IMR-90 (cell line): Measurements from ENCODE around the gene BCO2. TPM values are rescaled to one million over a fixed set of nuclear protein-coding genes. Genes with fewer than 3 reads are reported as not detected.

Source experiments
- ATAC-seq: fragments of 200-7000 bp; cut with Tn5 transposase; 2 replicates; pipeline ENCODE4 v1.9.1; 2020; ENCODE audit warnings: low read depth, mild to moderate bottlenecking, moderate library complexity
- BruUV-seq: library from RNA; stranded (reverse); fragments of 400-500 nt; replicated peaks from 2 replicates; lab custom pipeline; 2021; lab: Mats Ljungman, UMichigan
- CTCF ChIA-PET: fragments of 300-600 bp; formaldehyde crosslinking; extraction: SDS; loops from one replicate; lab custom pipeline; 2021; ENCODE audit warnings: antibody characterized with exemption; lab: Yijun Ruan, JAX
- POLR2A ChIA-PET: fragments of 300-600 bp; sonication (Branson Sonifier 250); formaldehyde crosslinking; loops from one replicate; lab custom pipeline; 2022; ENCODE audit warnings: antibody characterized with exemption; ENCODE audit not compliant: unreplicated experiment; lab: Charles Lee
- DNase-seq: peaks from one replicate; pipeline ENCODE4 v3.0.0; 2013
- H2AFZ ChIP-seq: replicated peaks from 2 replicates; pipeline ENCODE3; 2013; ENCODE audit warnings: low read length, mild to moderate bottlenecking; ENCODE audit not compliant: poor library complexity
- H2AK5ac ChIP-seq: 2 replicates; pipeline ENCODE4 v1.6.1; 2013; ENCODE audit warnings: low read depth, low read length, inconsistent platforms
- H2AK9ac ChIP-seq: replicated peaks from 2 replicates; pipeline ENCODE3; 2013; ENCODE audit warnings: mild to moderate bottlenecking, low read depth, low read length, moderate library complexity; ENCODE audit not compliant: poor library complexity
- H2BK120ac ChIP-seq: 2 replicates; pipeline ENCODE4 v1.6.1; 2013; ENCODE audit warnings: low read depth, low read length, inconsistent platforms
- H2BK15ac ChIP-seq: 3 replicates; pipeline ENCODE4 v1.6.1; 2013; ENCODE audit warnings: low read depth, low read length, inconsistent platforms
- H2BK20ac ChIP-seq: 2 replicates; pipeline ENCODE4 v1.6.1; 2013; ENCODE audit warnings: low read depth, mild to moderate bottlenecking, inconsistent platforms, low read length, moderate library complexity
- H2BK5ac ChIP-seq: 2 replicates; pipeline ENCODE4 v1.6.1; 2013; ENCODE audit warnings: mild to moderate bottlenecking, low read depth, low read length, inconsistent platforms; ENCODE audit not compliant: poor library complexity, severe bottlenecking
- H3K14ac ChIP-seq: replicated peaks from 2 replicates; pipeline ENCODE4 v1.6.1; 2013; ENCODE audit warnings: low read depth, low read length, inconsistent platforms
- H3K18ac ChIP-seq: 2 replicates; pipeline ENCODE4 v1.6.1; 2013; ENCODE audit warnings: low read depth, low read length, control low read depth
- H3K23ac ChIP-seq: 2 replicates; pipeline ENCODE4 v1.6.1; 2013; ENCODE audit warnings: low read depth, low read length, inconsistent platforms
- H3K27ac ChIP-seq: 2 replicates; pipeline ENCODE4 v1.5.1; 2013; ENCODE audit warnings: mild to moderate bottlenecking, control low read depth, low read length; ENCODE audit not compliant: insufficient read depth
- H3K27me3 ChIP-seq: 2 replicates; pipeline ENCODE4 v1.6.1; 2013; ENCODE audit warnings: low read length; ENCODE audit not compliant: control insufficient read depth, insufficient read depth
- H3K36me3 ChIP-seq: 2 replicates; pipeline ENCODE4 v1.6.1; 2013; ENCODE audit warnings: low read length, mixed read lengths; ENCODE audit not compliant: control insufficient read depth, insufficient read depth
- H3K4ac ChIP-seq: 2 replicates; pipeline ENCODE4 v1.6.1; 2013; ENCODE audit warnings: low read depth, low read length, inconsistent platforms
- H3K4me1 ChIP-seq: 2 replicates; pipeline ENCODE4 v1.6.1; 2013; ENCODE audit warnings: low read length, mixed read lengths; ENCODE audit not compliant: control insufficient read depth, insufficient read depth
- H3K4me2 ChIP-seq: 2 replicates; pipeline ENCODE4 v1.6.1; 2013; ENCODE audit warnings: low read depth, mild to moderate bottlenecking, control low read depth, low read length, moderate library complexity
- H3K4me3 ChIP-seq: 2 replicates; pipeline ENCODE4 v1.5.1; 2013; ENCODE audit warnings: low read depth, mild to moderate bottlenecking, control low read depth, low read length, moderate library complexity; ENCODE audit not compliant: insufficient read depth
- H3K56ac ChIP-seq: 2 replicates; pipeline ENCODE4 v1.6.1; 2013; ENCODE audit warnings: low read length, inconsistent platforms; ENCODE audit not compliant: insufficient read depth; ENCODE audit errors: extremely low read depth
- H3K79me1 ChIP-seq, 2 experiments: 2 replicates each; pipeline ENCODE4 v1.6.1; 2013; ENCODE audit warnings: low read length in 2 of 2, inconsistent platforms in 1 of 2, low read depth in 1 of 2
- H3K9ac ChIP-seq: 2 replicates; pipeline ENCODE4 v1.6.1; 2013; ENCODE audit warnings: low read depth, low read length, control low read depth
- H3K9me1 ChIP-seq: 2 replicates; pipeline ENCODE4 v1.6.1; 2013; ENCODE audit warnings: low read length, inconsistent platforms; ENCODE audit not compliant: insufficient read depth
- H3K9me3 ChIP-seq: 2 replicates; pipeline ENCODE4 v1.6.1; 2013; ENCODE audit warnings: low read length; ENCODE audit not compliant: control insufficient read depth, insufficient read depth
- H4K20me1 ChIP-seq: 2 replicates; pipeline ENCODE4 v1.6.1; 2013; ENCODE audit warnings: low read length, inconsistent platforms; ENCODE audit not compliant: insufficient read depth
- H4K5ac ChIP-seq: 2 replicates; pipeline ENCODE4 v1.6.1; 2013; ENCODE audit warnings: mild to moderate bottlenecking, low read depth, low read length, control low read depth
- H4K8ac ChIP-seq, 2 experiments: 2 replicates each; pipeline ENCODE4 v1.6.1; 2013; ENCODE audit warnings: low read depth in 2 of 2, low read length in 2 of 2, control low read depth in 1 of 2, inconsistent platforms in 1 of 2
- H4K91ac ChIP-seq: 2 replicates; pipeline ENCODE4 v1.6.1; 2013; ENCODE audit warnings: low read depth, low read length, inconsistent platforms; ENCODE audit not compliant: insufficient read depth
- BHLHE40 ChIP-seq: fragments of 150-350 bp; IDR thresholded peaks from 2 replicates; pipeline ENCODE4 v1.6.1; 2016; ENCODE audit warnings: mild to moderate bottlenecking, low read depth, low read length
- CEBPB ChIP-seq: IDR thresholded peaks from 2 replicates; pipeline ENCODE4 v1.6.1; 2012; ENCODE audit warnings: low read depth, low read length, improper control_type of control experiment
- CHD1 ChIP-seq: IDR thresholded peaks from 2 replicates; pipeline ENCODE4 v1.6.1; 2012; ENCODE audit warnings: low read depth, low read length, improper control_type of control experiment
- ELK1 ChIP-seq: fragments of 150-350 bp; IDR thresholded peaks from 2 replicates; pipeline ENCODE4 v1.6.1; 2016; ENCODE audit warnings: low read depth, mild to moderate bottlenecking, low read length, moderate library complexity, borderline replicate concordance
- FOS ChIP-seq: fragments of 150-350 bp; IDR thresholded peaks from 2 replicates; pipeline ENCODE4 v1.6.1; 2016; ENCODE audit warnings: low read depth, low read length
- MAFK ChIP-seq: IDR thresholded peaks from 2 replicates; pipeline ENCODE4 v1.6.1; 2012; ENCODE audit warnings: low read depth, low read length, improper control_type of control experiment
- MAZ ChIP-seq: IDR thresholded peaks from 2 replicates; pipeline ENCODE4 v1.6.1; 2012; ENCODE audit warnings: low read depth, mild to moderate bottlenecking, low read length, improper control_type of control experiment, moderate library complexity, borderline replicate concordance
- MXI1 ChIP-seq: IDR thresholded peaks from 2 replicates; pipeline ENCODE4 v1.6.1; 2012; ENCODE audit warnings: low read depth, mild to moderate bottlenecking, low read length, moderate library complexity, borderline replicate concordance
- NFE2L2 ChIP-seq: fragments of 150-350 bp; IDR thresholded peaks from 2 replicates; pipeline ENCODE4 v1.6.1; 2016; ENCODE audit warnings: low read depth, mild to moderate bottlenecking, low read length
- POLR2A ChIP-seq: IDR thresholded peaks from 2 replicates; pipeline ENCODE4 v1.6.1; 2012; ENCODE audit warnings: mild to moderate bottlenecking, low read depth, low read length
- RAD21 ChIP-seq: IDR thresholded peaks from 2 replicates; pipeline ENCODE4 v1.6.1; 2012; ENCODE audit warnings: low read length, improper control_type of control experiment
- RCOR1 ChIP-seq: IDR thresholded peaks from 2 replicates; pipeline ENCODE4 v1.6.1; 2012; ENCODE audit warnings: mild to moderate bottlenecking, low read length, improper control_type of control experiment; ENCODE audit not compliant: insufficient replicate concordance
- RFX5 ChIP-seq: IDR thresholded peaks from 2 replicates; pipeline ENCODE4 v1.8.0; 2012; ENCODE audit warnings: low read depth, mild to moderate bottlenecking, low read length, moderate library complexity
- WGBS, 2 experiments: methylation state at CpG; one replicate each; pipeline versions ENCODE4 v1.1.5 to v1.1.7; 2013; ENCODE audit warnings: missing lambda C conversion rate in 2 of 2; ENCODE audit not compliant: insufficient read length in 1 of 2; ENCODE audit errors: extremely low coverage in 2 of 2; 5-methylcytosine and 5-hydroxymethylcytosine counted together
- dilution Hi-C: fragments of 300-500 bp; cut with HindIII; formaldehyde crosslinking; loops from one replicate; pipeline ENCODE4 v1.14.3; 2018; ENCODE audit warnings: low sequenced_read_pairs; ENCODE audit not compliant: unreplicated experiment
- in situ Hi-C: fragments of 300-500 bp; cut with MboI; formaldehyde crosslinking; loops from 3 replicates; pipeline ENCODE4 v1.14.3; 2019; ENCODE audit warnings: low sequenced_read_pairs, inconsistent platforms, mixed read lengths
- intact Hi-C: fragments of 100-400 bp; cut with micrococcal nuclease; formaldehyde crosslinking; loops from 2 replicates; pipeline ENCODE4 v1.10.0; 2022
- polyA plus RNA-seq, 3 experiments: library from polyadenylated mRNA; depleted of rRNA; stranded (reverse); fragments of >200 nt; gene quantifications; 2 replicates each; pipeline ENCODE4 v1.2.3, GENCODE V29; 2012; ENCODE audit warnings: low replicate concordance in 1 of 3
- total RNA-seq: library from RNA; depleted of rRNA; stranded (reverse); fragments of >200 nt; gene quantifications from 2 replicates; pipeline ENCODE4 v1.2.3, GENCODE V29; 2012
- TF ChIP-seq, protein P1 (sequence below): fragments of 150-350 bp; IDR thresholded peaks from 2 replicates; pipeline ENCODE4 v1.6.1; 2017; ENCODE audit warnings: mild to moderate bottlenecking, antibody characterized with exemption, low read length, low read depth

The BCO2 gene
- total and polyA plus RNA-seq, 2 of the 4 experiments (the other 2 are of a cell fraction), result 0.18 to 0.68 TPM

DNA sequence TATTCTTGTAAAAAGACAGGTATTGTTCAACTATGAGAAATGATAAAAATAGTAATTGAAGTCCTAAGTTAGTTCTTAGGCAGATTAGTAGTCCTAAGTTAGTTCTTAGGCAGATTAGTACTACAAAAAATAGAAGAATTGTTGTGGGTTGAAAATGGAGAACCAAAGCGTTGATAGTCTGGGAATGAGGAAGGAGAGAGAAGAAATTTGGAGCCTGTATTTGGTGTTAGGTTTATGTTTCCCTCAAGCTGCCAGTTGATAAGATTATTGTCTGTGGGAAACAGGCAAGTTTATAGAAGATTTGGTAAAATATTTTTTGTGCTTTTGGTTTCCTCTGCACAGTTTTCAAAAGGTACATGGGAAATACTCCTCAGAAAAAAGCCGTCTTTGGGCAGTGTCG is 3.6 kb downstream of the BCO2 start:
- dilution Hi-C loops (no loop called here), in situ Hi-C loops (no loop called here), intact Hi-C loops (loop anchor here (5.0 kb wide), 1 partner anchor 33 kb away; no protein-coding TSS in a partner anchor)
- no peaks in the 10 kb centered on the region for H3K36me3 ChIP-seq
- peaks cover 2% of the 10 kb centered on the region; the same call in 1 of the 2 replicates for H3K4me1 ChIP-seq
- H3K27ac ChIP-seq, result no peak overlapping the region
- H4K8ac ChIP-seq, result no peak overlapping the region
- no TSS peak for BruUV-seq
- H2BK120ac ChIP-seq, result no peak overlapping the region
- no peak overlapping the region for H3K18ac ChIP-seq
- ChIA-PET CTCF (no interaction called here), POLR2A (no interaction called here)
- no peak overlapping the region for H2BK15ac ChIP-seq
- no peaks in the 10 kb centered on the region for H4K20me1 ChIP-seq
- H2AK9ac ChIP-seq, result no peak overlapping the region
- ATAC-seq (no peak), DNase-seq (no peak)
- H3K4ac ChIP-seq, result no peak overlapping the region
- no peaks in the 10 kb centered on the region for H3K9me3 ChIP-seq
- peaks cover 3% of the 10 kb centered on the region; the same call in 1 of the 2 replicates for H3K27me3 ChIP-seq
- no peak overlapping the region for H3K56ac ChIP-seq
- no peak overlapping the region for H2AK5ac ChIP-seq
- WGBS, 2 experiments, result 60 to 100% methylated on average over 1 of the region's 3 CpGs
- H3K23ac ChIP-seq, result no peak overlapping the region
- no peaks in the 10 kb centered on the region for H3K79me1 ChIP-seq
- H2BK20ac ChIP-seq, result no peak overlapping the region
- H2AFZ ChIP-seq, result no peak overlapping the region
- no peaks in the 10 kb centered on the region for H3K9me1 ChIP-seq
- no peak overlapping the region for H3K4me3 ChIP-seq
- no peak overlapping the region for H4K5ac ChIP-seq
- no peak overlapping the region for H4K91ac ChIP-seq
- H3K4me2 ChIP-seq, result no peak overlapping the region
- H3K9ac ChIP-seq, result no peak overlapping the region
- TF ChIP-seq FOS (no peak), MXI1 (no peak), CHD1 (no peak), BHLHE40 (no peak), MAZ (no peak), RFX5 (no peak), RCOR1 (no peak), CEBPB (no peak), RAD21 (no peak), MAFK (no peak), POLR2A (no peak), NFE2L2 (no peak), ELK1 (no peak)
- TF ChIP-seq, protein P1, sequence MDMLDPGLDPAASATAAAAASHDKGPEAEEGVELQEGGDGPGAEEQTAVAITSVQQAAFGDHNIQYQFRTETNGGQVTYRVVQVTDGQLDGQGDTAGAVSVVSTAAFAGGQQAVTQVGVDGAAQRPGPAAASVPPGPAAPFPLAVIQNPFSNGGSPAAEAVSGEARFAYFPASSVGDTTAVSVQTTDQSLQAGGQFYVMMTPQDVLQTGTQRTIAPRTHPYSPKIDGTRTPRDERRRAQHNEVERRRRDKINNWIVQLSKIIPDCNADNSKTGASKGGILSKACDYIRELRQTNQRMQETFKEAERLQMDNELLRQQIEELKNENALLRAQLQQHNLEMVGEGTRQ, result no peak
- no peak overlapping the region for H3K14ac ChIP-seq
- no peak overlapping the region for H2BK5ac ChIP-seq
